GM10266 (cell line): ENCODE results near the gene MARK1.
A peak's percentile ranks its signal among the peaks of the same experiment; 100 is the strongest.

Source experiments
- DNase-seq: peaks from one replicate; pipeline ENCODE4 v3.0.0; 2012; ENCODE audit errors: extremely low spot score
- TF ChIP-seq, protein P1 (sequence below): IDR thresholded peaks from 2 replicates; pipeline ENCODE4 v1.5.1; 2012; ENCODE audit warnings: mild to moderate bottlenecking, low read depth; ENCODE audit not compliant: control insufficient read depth, insufficient read depth; ENCODE audit errors: missing control alignments

The MARK1 gene

DNA sequence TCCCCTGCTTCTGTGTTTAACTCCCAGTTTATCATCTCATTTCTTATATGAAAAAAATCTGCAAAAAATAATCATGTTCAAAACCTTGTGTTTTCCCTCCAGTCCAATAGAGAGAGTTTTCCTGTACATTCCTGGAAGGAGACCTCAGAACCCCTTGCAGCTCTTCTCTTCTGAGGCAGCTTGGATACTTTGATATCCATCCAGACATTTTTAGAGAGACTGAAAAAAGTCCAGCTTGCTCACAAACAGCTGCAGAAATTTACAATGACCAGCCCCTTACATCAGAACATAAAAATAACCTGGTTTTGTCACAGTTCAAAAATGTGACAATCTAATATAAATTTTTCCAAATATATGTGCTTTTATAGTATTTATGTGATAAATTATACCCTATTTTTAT, 88.9 kb downstream of the MARK1 start:
- TF ChIP-seq, protein P1, sequence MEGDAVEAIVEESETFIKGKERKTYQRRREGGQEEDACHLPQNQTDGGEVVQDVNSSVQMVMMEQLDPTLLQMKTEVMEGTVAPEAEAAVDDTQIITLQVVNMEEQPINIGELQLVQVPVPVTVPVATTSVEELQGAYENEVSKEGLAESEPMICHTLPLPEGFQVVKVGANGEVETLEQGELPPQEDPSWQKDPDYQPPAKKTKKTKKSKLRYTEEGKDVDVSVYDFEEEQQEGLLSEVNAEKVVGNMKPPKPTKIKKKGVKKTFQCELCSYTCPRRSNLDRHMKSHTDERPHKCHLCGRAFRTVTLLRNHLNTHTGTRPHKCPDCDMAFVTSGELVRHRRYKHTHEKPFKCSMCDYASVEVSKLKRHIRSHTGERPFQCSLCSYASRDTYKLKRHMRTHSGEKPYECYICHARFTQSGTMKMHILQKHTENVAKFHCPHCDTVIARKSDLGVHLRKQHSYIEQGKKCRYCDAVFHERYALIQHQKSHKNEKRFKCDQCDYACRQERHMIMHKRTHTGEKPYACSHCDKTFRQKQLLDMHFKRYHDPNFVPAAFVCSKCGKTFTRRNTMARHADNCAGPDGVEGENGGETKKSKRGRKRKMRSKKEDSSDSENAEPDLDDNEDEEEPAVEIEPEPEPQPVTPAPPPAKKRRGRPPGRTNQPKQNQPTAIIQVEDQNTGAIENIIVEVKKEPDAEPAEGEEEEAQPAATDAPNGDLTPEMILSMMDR = no peak
- DNase-seq = no peak

DNA sequence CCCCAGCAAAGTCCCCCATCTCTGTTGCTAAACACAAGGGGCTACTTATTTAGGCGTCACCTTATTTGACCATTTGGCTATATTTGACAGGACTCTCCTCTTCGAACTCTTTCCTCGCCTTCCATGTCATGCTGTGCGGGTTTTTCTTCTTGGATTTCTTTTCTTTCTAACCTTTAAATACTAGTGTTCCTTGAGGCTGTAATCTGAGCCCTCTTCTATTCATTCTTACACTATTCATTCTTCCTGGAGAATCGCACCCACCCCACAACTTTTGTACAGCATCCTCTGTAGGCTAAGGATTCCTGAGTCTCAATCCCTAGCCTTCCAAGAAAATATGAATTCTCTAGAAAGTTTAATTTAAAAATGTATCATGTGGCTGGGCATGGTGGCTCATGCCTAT, 100.5 kb downstream of the MARK1 start:
- TF ChIP-seq, protein P1 = no peak
- no peak for DNase-seq

DNA sequence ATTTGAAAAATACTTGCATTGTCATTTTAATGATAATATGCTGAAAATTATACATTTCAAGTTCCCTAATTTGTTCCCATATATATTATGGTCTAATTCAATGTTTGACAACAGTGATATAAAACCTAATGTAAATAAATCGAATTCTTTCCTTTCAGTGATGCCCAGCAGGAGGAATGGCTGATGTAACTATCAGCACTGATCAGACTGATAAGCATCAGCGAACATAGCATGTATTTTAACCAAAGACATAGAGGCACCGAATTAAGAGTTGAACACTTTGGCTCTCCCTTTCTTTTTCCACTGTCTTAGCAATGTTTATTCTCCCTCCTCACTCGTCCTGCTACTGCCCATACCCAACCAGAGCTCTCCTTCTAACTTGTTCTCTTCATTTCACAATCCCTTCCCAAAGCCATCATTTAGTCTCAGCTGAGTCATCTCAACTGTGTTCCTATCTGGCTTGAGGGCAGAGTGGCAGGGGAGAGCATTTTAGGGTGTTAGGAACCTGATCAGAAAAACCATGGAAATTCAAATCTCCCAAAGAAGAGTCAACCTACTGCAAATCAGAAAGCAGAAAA, 103.4 kb downstream of the MARK1 start:
- TF ChIP-seq, protein P1 = no peak
- no peak for DNase-seq

DNA sequence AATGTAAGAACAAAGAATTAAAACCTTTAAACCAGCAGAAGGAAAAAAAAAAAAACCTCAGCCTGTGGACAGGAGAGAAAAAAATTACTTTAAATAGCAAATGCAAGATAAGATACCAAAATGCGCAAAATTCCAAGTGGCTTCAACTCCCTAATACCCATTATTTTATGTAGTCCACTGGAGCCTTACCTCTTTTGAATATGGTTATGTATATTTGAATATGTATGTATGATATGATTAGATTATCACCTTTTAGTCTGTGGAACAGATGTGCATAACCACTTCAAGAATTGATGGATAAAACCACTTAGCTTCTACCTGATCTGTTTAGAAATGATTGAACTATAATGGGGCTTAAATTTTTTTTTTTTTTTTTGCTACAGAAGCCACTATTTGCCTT, 109.8 kb downstream of the MARK1 start:
- TF ChIP-seq, protein P1 = no peak
- no peak for DNase-seq

DNA sequence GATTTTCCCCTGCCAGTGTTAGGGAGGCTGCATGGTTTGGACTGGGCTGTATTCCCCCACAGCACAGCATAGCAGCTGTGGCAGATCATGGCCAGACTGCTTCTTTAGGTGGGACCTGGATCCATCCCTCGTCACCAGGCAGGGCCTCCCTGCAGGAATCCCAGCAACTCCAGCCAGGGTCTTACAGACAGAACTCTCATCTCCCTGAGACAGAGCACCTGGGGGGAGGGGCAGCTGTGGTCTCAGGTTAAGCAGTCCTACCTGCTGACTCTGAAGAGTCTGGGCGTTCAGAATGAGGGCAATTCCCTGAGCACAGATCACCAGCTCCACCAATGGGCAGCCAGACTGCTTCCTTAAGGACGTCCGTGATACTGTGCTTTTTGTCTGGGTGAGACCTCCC, 114.3 kb downstream of the MARK1 start:
- TF ChIP-seq, protein P1 = no peak
- DNase-seq = no peak

DNA sequence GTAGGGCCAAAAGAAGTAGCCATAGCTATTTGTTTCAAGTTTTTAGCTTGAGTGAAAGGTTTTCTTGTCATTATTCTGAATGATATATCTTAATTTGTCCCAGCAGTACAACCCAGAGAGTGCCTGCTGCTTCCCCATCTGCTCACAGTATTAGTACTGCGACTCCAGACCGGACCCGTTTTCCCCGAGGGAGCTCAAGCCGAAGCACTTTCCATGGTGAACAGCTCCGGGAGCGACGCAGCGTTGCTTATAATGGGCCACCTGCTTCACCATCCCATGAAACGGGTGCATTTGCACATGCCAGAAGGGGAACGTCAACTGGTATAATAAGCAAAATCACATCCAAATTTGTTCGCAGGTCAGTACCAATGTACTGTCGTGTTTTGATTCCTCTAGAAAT, 125.1 kb downstream of the MARK1 start:
- no peak for DNase-seq
- TF ChIP-seq, protein P1 = no peak

DNA sequence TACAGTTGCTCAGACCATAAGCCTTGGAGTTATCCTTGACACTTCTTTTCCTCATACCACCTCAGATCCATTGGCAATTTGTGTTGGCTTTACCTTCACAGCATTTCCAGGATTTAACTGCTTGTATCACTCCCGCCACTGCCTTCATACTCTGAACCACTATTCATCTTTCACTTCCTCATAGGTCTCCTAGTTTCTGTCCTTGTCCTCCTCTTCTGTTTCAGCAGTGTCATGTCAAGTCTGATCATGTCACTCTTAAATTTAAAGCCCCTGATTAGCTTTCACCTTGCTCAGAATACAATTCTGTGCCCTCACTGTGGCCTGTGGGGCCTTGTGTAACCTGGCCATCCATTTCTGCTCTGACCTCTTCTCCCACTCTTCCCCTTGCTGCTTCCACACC, 127.6 kb downstream of the MARK1 start:
- DNase-seq = peak; percentile 26
- TF ChIP-seq, protein P1 = no peak
